Measurements from ENCODE around the gene C5orf15.
"Not testable (repeated sequence)": the region's sequence is repeated elsewhere in the genome, so short reads cannot be mapped to it uniquely, and the experiment has no call there.

Gene C5orf15

DNA sequence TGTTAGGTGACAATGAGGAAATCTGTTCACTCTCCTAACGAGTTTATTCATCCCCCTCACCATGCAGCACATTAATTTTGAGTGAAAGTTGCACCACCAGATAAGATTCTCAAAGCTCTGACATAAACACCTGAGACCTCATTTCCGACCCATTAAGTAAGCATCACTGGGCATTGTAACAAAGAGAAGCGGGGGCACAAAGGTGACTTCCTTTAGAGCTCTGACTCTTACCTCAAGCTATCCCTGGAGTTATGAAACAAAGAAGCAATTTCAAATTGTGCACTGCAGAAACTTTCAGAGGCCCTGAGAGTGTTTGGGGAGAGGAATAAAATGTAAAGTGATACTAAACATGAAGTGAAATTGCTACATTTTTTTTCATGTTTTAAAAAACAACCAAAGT lies 29.5 kb downstream of the C5orf15 start:
- Histone ChIP-seq H3K27ac (ENCODE audit: low read length) (peak overlapping the region; percentile 16; the same call in 1 of the 2 replicates), H2AFZ (ENCODE audit: low read depth, low read length) (no peak overlapping the region), H3K79me2 (ENCODE audit: low read length) (no peaks in the 10 kb centered on the region), H3K4me3 (ENCODE audit: low read length) (no peak overlapping the region), H4K20me1 (ENCODE audit: insufficient read depth, low read length) (no peaks in the 10 kb centered on the region), H3K9ac (ENCODE audit: low read length) (no peak overlapping the region), H3K27me3 (ENCODE audit: low read depth, low read length) (no peaks in the 10 kb centered on the region), H3K9me3 (ENCODE audit: insufficient read depth, low read length) (no peaks in the 10 kb centered on the region), H3K4me2 (ENCODE audit: low read length) (peak overlapping the region; percentile 39), H3K36me3 (replicated peaks; ENCODE audit: low read depth, low read length) (no peaks in the 10 kb centered on the region), H3K4me1 (ENCODE audit: low read length) (peaks cover 24% of the 10 kb centered on the region)
- TF ChIP-seq EZH2phosphoT487 (IDR thresholded peaks at IDR 0.05; ENCODE audit: low read depth): no peak
- TF ChIP-seq, protein P1, sequence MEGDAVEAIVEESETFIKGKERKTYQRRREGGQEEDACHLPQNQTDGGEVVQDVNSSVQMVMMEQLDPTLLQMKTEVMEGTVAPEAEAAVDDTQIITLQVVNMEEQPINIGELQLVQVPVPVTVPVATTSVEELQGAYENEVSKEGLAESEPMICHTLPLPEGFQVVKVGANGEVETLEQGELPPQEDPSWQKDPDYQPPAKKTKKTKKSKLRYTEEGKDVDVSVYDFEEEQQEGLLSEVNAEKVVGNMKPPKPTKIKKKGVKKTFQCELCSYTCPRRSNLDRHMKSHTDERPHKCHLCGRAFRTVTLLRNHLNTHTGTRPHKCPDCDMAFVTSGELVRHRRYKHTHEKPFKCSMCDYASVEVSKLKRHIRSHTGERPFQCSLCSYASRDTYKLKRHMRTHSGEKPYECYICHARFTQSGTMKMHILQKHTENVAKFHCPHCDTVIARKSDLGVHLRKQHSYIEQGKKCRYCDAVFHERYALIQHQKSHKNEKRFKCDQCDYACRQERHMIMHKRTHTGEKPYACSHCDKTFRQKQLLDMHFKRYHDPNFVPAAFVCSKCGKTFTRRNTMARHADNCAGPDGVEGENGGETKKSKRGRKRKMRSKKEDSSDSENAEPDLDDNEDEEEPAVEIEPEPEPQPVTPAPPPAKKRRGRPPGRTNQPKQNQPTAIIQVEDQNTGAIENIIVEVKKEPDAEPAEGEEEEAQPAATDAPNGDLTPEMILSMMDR (IDR thresholded peaks at IDR 0.05; ENCODE audit: low read depth, low read length): no peak

- H3K9me3 ChIP-seq (ENCODE audit: insufficient read depth, low read length): no peaks in the 10 kb centered on the region
- no peak overlapping the region for H3K4me2 ChIP-seq (ENCODE audit: low read length)
- H3K4me3 ChIP-seq (ENCODE audit: low read length): no peak overlapping the region
- no peak overlapping the region for H2AFZ ChIP-seq (ENCODE audit: low read depth, low read length)
- TF ChIP-seq EZH2phosphoT487 (IDR thresholded peaks at IDR 0.05; ENCODE audit: low read depth): no peak
- TF ChIP-seq, protein P1 (IDR thresholded peaks at IDR 0.05; ENCODE audit: low read depth, low read length): no peak
- no peak overlapping the region for H3K27ac ChIP-seq (ENCODE audit: low read length)
- no peaks in the 10 kb centered on the region for H3K79me2 ChIP-seq (ENCODE audit: low read length)
- H3K9ac ChIP-seq (ENCODE audit: low read length): no peak overlapping the region
- peaks cover 26% of the 10 kb centered on the region for H3K4me1 ChIP-seq (ENCODE audit: low read length)
- no peaks in the 10 kb centered on the region for H3K36me3 ChIP-seq (replicated peaks; ENCODE audit: low read depth, low read length)
- no peaks in the 10 kb centered on the region for H3K27me3 ChIP-seq (ENCODE audit: low read depth, low read length)
- H4K20me1 ChIP-seq (ENCODE audit: insufficient read depth, low read length): no peaks in the 10 kb centered on the region
These were observed 30.2 kb downstream of the C5orf15 start for GRCh38 chr5:133938039-133938821.

DNA sequence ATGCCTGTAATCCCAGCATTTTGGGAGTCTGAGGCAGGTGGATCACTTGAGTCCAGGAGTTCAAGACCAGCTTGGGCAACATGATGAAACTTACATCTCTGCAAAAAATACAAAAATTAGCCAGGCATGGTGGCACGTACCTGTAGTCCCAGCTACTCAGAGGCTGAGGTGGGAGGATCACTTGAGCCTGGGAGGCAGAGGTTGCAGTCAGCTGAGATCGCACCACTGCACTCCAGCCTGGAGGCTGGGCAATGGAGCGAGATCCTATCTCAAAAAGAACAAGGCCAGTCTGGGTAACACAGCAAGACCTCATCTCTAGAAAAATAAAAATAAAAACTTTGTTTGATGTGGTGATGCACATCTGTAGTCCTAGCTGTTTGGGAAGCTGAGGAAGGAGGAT lies 30.8 kb downstream of the C5orf15 start:
- H3K4me1 ChIP-seq (ENCODE audit: low read length): peaks cover 32% of the 10 kb centered on the region

GRCh38 chr5:133936651-133937015 lies 31.8 kb downstream of the C5orf15 start:
- Histone ChIP-seq H3K4me2 (ENCODE audit: low read length) (no peak overlapping the region), H3K9ac (ENCODE audit: low read length) (no peak overlapping the region), H3K79me2 (ENCODE audit: low read length) (no peaks in the 10 kb centered on the region), H3K27me3 (ENCODE audit: low read depth, low read length) (no peaks in the 10 kb centered on the region), H3K36me3 (replicated peaks; ENCODE audit: low read depth, low read length) (no peaks in the 10 kb centered on the region), H3K4me1 (ENCODE audit: low read length) (peaks cover 36% of the 10 kb centered on the region), H3K27ac (ENCODE audit: low read length) (no peak overlapping the region), H3K4me3 (ENCODE audit: low read length) (no peak overlapping the region), H2AFZ (ENCODE audit: low read depth, low read length) (no peak overlapping the region), H3K9me3 (ENCODE audit: insufficient read depth, low read length) (no peaks in the 10 kb centered on the region), H4K20me1 (ENCODE audit: insufficient read depth, low read length) (no peaks in the 10 kb centered on the region)
- no peak for TF ChIP-seq EZH2phosphoT487 (IDR thresholded peaks at IDR 0.05; ENCODE audit: low read depth)
- TF ChIP-seq, protein P1 (IDR thresholded peaks at IDR 0.05; ENCODE audit: low read depth, low read length): no peak

More for the DNA sequence above, 30.8 kb downstream of the C5orf15 start:
- not testable (repeated sequence) for H3K9me3 ChIP-seq (ENCODE audit: insufficient read depth, low read length); H3K36me3 ChIP-seq (replicated peaks; ENCODE audit: low read depth, low read length); H3K4me2 ChIP-seq (ENCODE audit: low read length); H2AFZ ChIP-seq (ENCODE audit: low read depth, low read length); H3K4me3 ChIP-seq (ENCODE audit: low read length); H4K20me1 ChIP-seq (ENCODE audit: insufficient read depth, low read length); H3K27me3 ChIP-seq (ENCODE audit: low read depth, low read length); H3K27ac ChIP-seq (ENCODE audit: low read length); H3K79me2 ChIP-seq (ENCODE audit: low read length); H3K9ac ChIP-seq (ENCODE audit: low read length)

DNA sequence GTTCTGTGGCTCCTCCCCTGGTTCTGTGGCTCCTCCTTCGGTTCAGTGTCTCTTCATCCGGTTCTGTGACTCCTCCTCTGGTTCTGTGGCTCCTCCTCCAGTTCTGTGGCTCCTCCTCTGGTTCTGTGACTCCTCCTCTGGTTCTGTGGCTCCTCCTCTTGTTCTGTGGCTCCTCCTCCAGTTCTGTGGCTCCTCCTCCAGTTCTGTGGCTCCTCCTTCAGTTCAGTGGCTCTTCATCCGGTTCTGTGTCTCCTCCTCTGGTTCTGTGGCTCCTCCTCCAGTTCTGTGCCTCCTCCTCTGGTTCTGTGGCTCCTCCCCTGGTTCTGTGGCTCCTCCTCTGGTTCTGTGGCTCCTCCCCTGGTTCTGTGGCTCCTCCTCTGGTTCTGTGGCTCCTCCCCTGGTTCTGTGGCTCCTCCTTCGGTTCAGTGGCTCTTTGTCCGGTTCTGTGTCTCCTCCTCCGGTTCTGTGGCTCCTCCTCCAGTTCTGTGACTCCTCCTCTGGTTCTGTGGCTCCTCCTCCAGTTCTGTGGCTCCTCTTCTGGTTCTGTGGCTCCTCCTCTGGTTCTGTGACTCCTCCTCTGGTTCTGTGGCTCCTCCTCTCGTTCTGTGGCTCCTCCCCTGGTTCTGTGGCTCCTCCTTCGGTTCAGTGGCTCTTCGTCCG lies 32.3 kb downstream of the C5orf15 start:
- not testable (repeated sequence) for H3K9me3 ChIP-seq (ENCODE audit: insufficient read depth, low read length); H3K27ac ChIP-seq (ENCODE audit: low read length); H3K27me3 ChIP-seq (ENCODE audit: low read depth, low read length); H3K4me3 ChIP-seq (ENCODE audit: low read length); H4K20me1 ChIP-seq (ENCODE audit: insufficient read depth, low read length); H3K36me3 ChIP-seq (replicated peaks; ENCODE audit: low read depth, low read length); H2AFZ ChIP-seq (ENCODE audit: low read depth, low read length); H3K4me2 ChIP-seq (ENCODE audit: low read length); H3K9ac ChIP-seq (ENCODE audit: low read length); H3K79me2 ChIP-seq (ENCODE audit: low read length)
- H3K4me1 ChIP-seq (ENCODE audit: low read length): peaks cover 36% of the 10 kb centered on the region
